ENCODE measurements around the gene CYGB.

Gene CYGB

GRCh38 chr17:76490112-76490710 lies 47.3 kb downstream of the CYGB start:
- DNase-seq (ENCODE audit: low read depth) = no peak
- TF ChIP-seq CTCF (IDR thresholded peaks at IDR 0.05; ENCODE audit: low read depth, low read length, missing control alignments) = no peak

DNA sequence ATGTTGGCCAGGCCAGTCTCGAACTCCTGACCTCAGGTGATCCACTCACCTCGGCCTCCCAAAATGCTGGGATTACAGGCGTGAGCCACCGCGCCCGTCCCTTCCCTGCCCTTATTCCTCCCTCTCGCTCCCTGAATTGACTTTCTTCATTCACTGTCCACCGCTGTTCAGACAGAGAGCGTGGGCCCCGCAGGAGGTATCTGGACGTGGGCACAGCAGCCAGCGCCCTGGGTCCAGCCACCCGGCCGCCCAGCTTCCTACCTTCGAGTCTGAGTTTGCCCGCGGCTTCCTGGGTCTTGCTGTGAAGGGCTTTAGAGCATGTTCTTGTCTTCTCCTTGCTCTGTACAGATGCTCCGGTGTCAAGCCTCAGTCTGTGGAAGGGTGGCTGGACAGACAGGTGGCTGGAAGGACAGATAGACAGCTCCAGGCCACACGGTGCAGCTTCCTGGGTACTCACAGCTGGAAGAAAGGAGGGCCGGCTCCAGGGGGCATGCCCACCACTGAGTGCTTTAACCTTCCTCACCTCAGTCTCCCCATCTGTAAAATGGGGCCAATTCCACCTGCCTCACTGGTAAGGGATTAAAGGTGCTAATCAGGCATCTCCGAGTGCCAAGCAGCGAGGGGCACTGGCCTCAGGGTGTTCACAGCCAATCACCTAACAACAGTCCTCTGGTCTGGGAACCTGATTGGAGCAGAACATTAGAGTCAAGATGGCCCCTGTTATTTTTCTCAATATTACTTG lies 49.9 kb downstream of the CYGB start:
- H3K4me3 ChIP-seq (ENCODE audit: low read depth, low read length) = no peak overlapping the region
- TF ChIP-seq CTCF (IDR thresholded peaks at IDR 0.05; ENCODE audit: low read depth, low read length, missing control alignments) = no peak
- DNase-seq (ENCODE audit: low read depth) = no peak

More at GRCh38 chr17:76490112-76490710, 47.3 kb downstream of the CYGB start:
- H3K4me3 ChIP-seq (ENCODE audit: low read depth, low read length) = no peak overlapping the region

DNA sequence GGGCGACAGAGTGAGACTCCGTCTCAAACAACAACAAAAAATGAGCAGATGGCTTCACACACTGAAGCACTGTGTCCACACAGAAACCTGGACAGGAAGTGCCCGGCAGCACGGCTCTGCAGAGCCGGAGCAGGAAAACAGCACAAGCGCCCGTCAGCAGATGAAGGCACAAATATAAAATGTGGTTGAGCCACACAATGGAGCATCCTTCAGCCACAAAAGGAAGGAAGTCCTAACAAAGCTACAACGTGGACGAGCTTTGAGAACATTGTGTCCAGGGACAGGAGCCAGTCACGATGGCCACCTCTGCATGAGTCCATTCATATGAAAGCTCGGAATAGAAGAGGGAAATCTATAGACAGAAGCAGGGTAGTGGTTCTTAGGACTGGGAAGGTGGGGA lies 51.9 kb downstream of the CYGB start:
- DNase-seq (ENCODE audit: low read depth) = no peak
- no peak for TF ChIP-seq CTCF (IDR thresholded peaks at IDR 0.05; ENCODE audit: low read depth, low read length, missing control alignments)
- no peak overlapping the region for H3K4me3 ChIP-seq (ENCODE audit: low read depth, low read length)

DNA sequence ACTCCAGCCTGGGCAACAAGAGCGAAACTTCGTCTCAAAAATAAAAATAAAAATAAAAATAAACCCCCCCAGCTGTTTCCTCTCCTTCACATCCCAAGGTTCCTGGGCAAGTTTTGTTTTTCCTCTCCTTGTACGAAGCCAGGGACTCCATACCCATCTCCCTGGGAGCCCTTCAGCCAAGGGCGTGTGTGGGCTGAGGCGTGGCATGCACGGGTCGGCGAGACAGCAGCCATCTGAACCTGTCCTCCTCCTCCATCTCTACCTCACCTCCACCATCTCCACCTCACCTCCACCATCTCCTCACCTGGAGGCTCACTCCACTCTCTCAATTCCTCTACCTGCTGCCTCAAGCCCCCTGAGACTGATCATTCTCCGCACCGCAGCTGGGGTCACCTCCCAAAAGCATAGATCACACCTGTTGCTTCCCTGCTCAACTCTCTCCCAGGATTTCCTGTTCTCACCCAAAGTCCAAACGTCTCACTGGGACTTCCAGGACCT lies 53.2 kb downstream of the CYGB start:
- no peak overlapping the region for H3K4me3 ChIP-seq (ENCODE audit: low read depth, low read length)
- DNase-seq (ENCODE audit: low read depth) = no peak
- TF ChIP-seq CTCF (IDR thresholded peaks at IDR 0.05; ENCODE audit: low read depth, low read length, missing control alignments) = no peak

DNA sequence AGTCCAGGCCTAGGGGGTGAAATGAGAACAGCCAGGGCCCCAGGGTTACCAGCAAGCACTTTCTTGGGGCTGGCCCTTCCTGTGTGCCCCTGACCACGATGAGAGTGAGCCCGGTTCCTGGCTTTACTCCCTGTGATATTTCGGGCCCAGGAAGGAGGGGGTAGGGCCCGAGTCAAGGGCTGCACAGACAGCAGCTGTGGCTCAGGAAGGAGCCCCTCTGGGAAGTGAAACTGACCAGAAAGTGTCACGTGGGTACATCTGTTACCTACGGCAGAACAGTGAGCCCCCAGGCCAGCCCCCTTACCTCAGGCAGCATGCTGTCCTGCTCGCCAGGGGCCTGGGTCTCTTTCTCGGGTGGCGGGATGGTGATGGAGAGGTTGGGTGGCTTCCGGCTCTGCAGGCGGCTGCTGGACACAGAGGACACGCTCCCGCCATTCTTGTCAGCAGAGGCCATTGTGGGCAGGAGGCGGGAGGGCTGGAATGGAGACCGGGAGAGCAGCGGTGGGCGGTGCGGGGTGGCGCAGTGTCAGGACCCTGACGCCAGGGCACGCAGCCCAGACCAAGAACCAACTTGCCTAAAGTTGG lies 56.3 kb downstream of the CYGB start:
- peak overlapping the region; percentile 51 for H3K4me3 ChIP-seq (ENCODE audit: low read depth, low read length)
- peak; percentile 83 for DNase-seq (ENCODE audit: low read depth)
- no peak for TF ChIP-seq CTCF (IDR thresholded peaks at IDR 0.05; ENCODE audit: low read depth, low read length, missing control alignments)

- DNase-seq (ENCODE audit: low read depth) = no peak
- H3K4me3 ChIP-seq (ENCODE audit: low read depth, low read length) = peak overlapping the region; percentile 51
- TF ChIP-seq CTCF (IDR thresholded peaks at IDR 0.05; ENCODE audit: low read depth, low read length, missing control alignments) = no peak
These were observed 56.9 kb downstream of the CYGB start for GRCh38 chr17:76480632-76481031.
